GM23338 (cell line): Measurements from ENCODE around the gene THSD4. TPM values are rescaled to one million over a fixed set of nuclear protein-coding genes. Genes with fewer than 3 reads are reported as not detected.

Experiments used
- ATAC-seq: fragments of 200-7000 bp; cut with Tn5 transposase; 3 replicates; pipeline ENCODE4 v1.9.1; 2020
- DNase-seq: peaks from one replicate; pipeline ENCODE4 v3.0.0-alpha.2; 2015; ENCODE audit warnings: low spot score
- H2AFZ ChIP-seq: fragments of 200-600 bp; sonication (generic); 2 replicates; pipeline ENCODE4 v1.8.0; 2016; ENCODE audit warnings: antibody characterized with exemption, mild to moderate bottlenecking, moderate library complexity
- H3F3A ChIP-seq: fragments of 200-600 bp; sonication (generic); replicated peaks from 2 replicates; pipeline ENCODE4 v1.8.0; 2017; ENCODE audit warnings: antibody characterized with exemption, mixed run types, low read depth
- H3K27ac ChIP-seq: fragments of 200-600 bp; sonication (generic); 2 replicates; pipeline ENCODE4 v1.6.1; 2016; ENCODE audit warnings: low read depth
- H3K27me3 ChIP-seq: fragments of 200-600 bp; sonication (generic); 2 replicates; pipeline ENCODE4 v1.8.0; 2016; ENCODE audit warnings: mild to moderate bottlenecking, mixed run types, moderate library complexity; ENCODE audit not compliant: insufficient read depth
- H3K36me3 ChIP-seq: fragments of 200-600 bp; sonication (generic); 2 replicates; pipeline ENCODE4 v1.8.0; 2016; ENCODE audit warnings: mild to moderate bottlenecking; ENCODE audit not compliant: insufficient read depth
- H3K4me1 ChIP-seq: fragments of 200-600 bp; sonication (generic); 2 replicates; pipeline ENCODE4 v1.8.0; 2016; ENCODE audit warnings: mild to moderate bottlenecking, moderate library complexity; ENCODE audit not compliant: insufficient read depth
- H3K4me2 ChIP-seq: fragments of 200-600 bp; sonication (generic); 2 replicates; pipeline ENCODE4 v1.7.1; 2017; ENCODE audit warnings: mixed run types
- H3K4me3 ChIP-seq: fragments of 200-600 bp; sonication (generic); 2 replicates; pipeline ENCODE4 v1.6.1; 2016; ENCODE audit warnings: mixed run types
- H3K79me2 ChIP-seq: fragments of 200-600 bp; sonication (generic); replicated peaks from 2 replicates; pipeline ENCODE4 v1.8.0; 2017; ENCODE audit warnings: mild to moderate bottlenecking; ENCODE audit not compliant: insufficient read depth
- H3K9me2 ChIP-seq: fragments of 200-600 bp; sonication (generic); 2 replicates; pipeline ENCODE4 v1.8.0; 2017; ENCODE audit not compliant: insufficient read depth
- H4K20me1 ChIP-seq: fragments of 200-600 bp; sonication (generic); replicated peaks from 2 replicates; pipeline ENCODE4 v1.8.0; 2017; ENCODE audit warnings: mild to moderate bottlenecking; ENCODE audit not compliant: insufficient read depth
- H3K27ac Mint-ChIP-seq: 2 replicates; pipeline ENCODE4 v1.8.0; 2020; ENCODE audit warnings: inconsistent platforms, mild to moderate bottlenecking, moderate library complexity, mixed read lengths
- H3K27me3 Mint-ChIP-seq: 3 replicates; pipeline ENCODE4 v1.8.0; 2022; ENCODE audit warnings: low read depth, mild to moderate bottlenecking, moderate library complexity, mixed read lengths, inconsistent platforms; ENCODE audit not compliant: insufficient read depth, poor library complexity
- H3K36me3 Mint-ChIP-seq: 3 replicates; pipeline ENCODE4 v1.8.0; 2021; ENCODE audit warnings: low read depth, mild to moderate bottlenecking, inconsistent platforms, moderate library complexity, mixed read lengths
- H3K4me1 Mint-ChIP-seq: 3 replicates; pipeline ENCODE4 v1.8.0; 2020; ENCODE audit warnings: mild to moderate bottlenecking, inconsistent platforms, mixed read lengths
- H3K4me3 Mint-ChIP-seq: 3 replicates; pipeline ENCODE4 v1.8.0; 2021; ENCODE audit warnings: moderate library complexity, mild to moderate bottlenecking, inconsistent platforms, mixed read lengths
- H3K9me3 Mint-ChIP-seq: 3 replicates; pipeline ENCODE4 v1.8.0; 2020; ENCODE audit warnings: moderate library complexity, mild to moderate bottlenecking, inconsistent platforms, mixed read lengths
- CREB1 ChIP-seq: fragments of 250-450 bp; sonication (Bioruptor Pico); IDR thresholded peaks from 2 replicates; pipeline ENCODE4 v1.5.0; 2020; ENCODE audit warnings: low read depth, mild to moderate bottlenecking, moderate library complexity
- ETS1 ChIP-seq: IDR thresholded peaks from 2 replicates; pipeline ENCODE4 v1.6.1; 2016; ENCODE audit warnings: antibody characterized with exemption
- EZH2 ChIP-seq: fragments of 200-600 bp; sonication (generic); IDR thresholded peaks from one replicate; pipeline ENCODE4 v1.8.0; 2017; ENCODE audit warnings: antibody characterized with exemption, mild to moderate bottlenecking, low read depth; ENCODE audit not compliant: unreplicated experiment
- JUNB ChIP-seq: IDR thresholded peaks from one replicate; pipeline ENCODE4 v1.6.1; 2016; ENCODE audit warnings: antibody characterized with exemption; ENCODE audit not compliant: unreplicated experiment
- NANOG ChIP-seq: IDR thresholded peaks from 2 replicates; pipeline ENCODE4 v1.6.1; 2016; ENCODE audit warnings: antibody characterized with exemption, borderline replicate concordance
- POLR2AphosphoS5 ChIP-seq: IDR thresholded peaks from 2 replicates; pipeline ENCODE4 v1.6.1; 2016; ENCODE audit warnings: antibody characterized with exemption, low read depth
- STAT1 ChIP-seq: IDR thresholded peaks from one replicate; pipeline ENCODE4 v1.6.1; 2016; ENCODE audit warnings: antibody characterized with exemption; ENCODE audit not compliant: unreplicated experiment
- ZNF114 ChIP-seq: fragments of 250-450 bp; sonication (Bioruptor Pico); IDR thresholded peaks from 2 replicates; pipeline ENCODE4 v1.5.0; 2020; ENCODE audit warnings: mild to moderate bottlenecking, moderate library complexity
- ZNF331 ChIP-seq: fragments of 250-450 bp; sonication (Bioruptor Pico); IDR thresholded peaks from 2 replicates; pipeline ENCODE4 v1.5.0; 2020; ENCODE audit warnings: low read depth, mild to moderate bottlenecking, moderate library complexity
- ZNF462 ChIP-seq: fragments of 250-450 bp; sonication (Bioruptor Pico); IDR thresholded peaks from 2 replicates; pipeline ENCODE4 v1.5.0; 2020; ENCODE audit warnings: mild to moderate bottlenecking, moderate library complexity
- polyA plus RNA-seq: library from polyadenylated mRNA; unstranded; fragments of >200 nt; fragmentation: Nextera tagmentation; extraction: Ambion mirVana; gene quantifications from 2 replicates; pipeline ENCODE4 v1.2.1, GENCODE V29; 2016
- total RNA-seq: library from RNA; depleted of rRNA; stranded (reverse); fragments of >200 nt; shearing (Covaris generic); gene quantifications from 2 replicates; pipeline ENCODE4 v1.2.3, GENCODE V29; 2014

Gene THSD4
- total and polyA plus RNA-seq, 2 experiments from 2014 or later, result 2.0 to 7.4 TPM

DNA sequence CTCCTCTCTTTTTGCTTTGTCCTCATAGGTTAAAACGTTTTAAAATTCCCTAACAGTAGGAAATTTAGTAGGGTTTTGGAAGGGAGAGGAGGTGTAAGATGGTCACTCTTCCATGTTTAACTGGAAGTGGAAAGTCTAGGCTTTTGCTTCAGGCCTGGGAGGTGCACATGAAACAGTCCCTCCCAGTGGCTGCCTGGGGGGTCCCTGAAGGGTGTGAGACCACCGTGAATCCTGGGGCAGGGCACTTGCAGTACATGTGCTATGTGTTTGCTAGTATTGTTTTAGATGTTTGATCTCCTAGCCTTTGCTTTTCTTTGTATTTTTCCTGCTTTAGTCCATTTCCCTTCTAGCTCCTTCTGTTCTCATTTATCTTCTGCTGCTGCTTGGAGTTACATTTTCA is 178.5 kb downstream of the THSD4 start (continued):
- TF ChIP-seq ZNF462 (CRISPR knock-in tag) (no peak), EZH2 (no peak), STAT1 (no peak), ZNF331 (no peak), CREB1 (CRISPR knock-in tag) (no peak), POLR2AphosphoS5 (no peak)

DNA sequence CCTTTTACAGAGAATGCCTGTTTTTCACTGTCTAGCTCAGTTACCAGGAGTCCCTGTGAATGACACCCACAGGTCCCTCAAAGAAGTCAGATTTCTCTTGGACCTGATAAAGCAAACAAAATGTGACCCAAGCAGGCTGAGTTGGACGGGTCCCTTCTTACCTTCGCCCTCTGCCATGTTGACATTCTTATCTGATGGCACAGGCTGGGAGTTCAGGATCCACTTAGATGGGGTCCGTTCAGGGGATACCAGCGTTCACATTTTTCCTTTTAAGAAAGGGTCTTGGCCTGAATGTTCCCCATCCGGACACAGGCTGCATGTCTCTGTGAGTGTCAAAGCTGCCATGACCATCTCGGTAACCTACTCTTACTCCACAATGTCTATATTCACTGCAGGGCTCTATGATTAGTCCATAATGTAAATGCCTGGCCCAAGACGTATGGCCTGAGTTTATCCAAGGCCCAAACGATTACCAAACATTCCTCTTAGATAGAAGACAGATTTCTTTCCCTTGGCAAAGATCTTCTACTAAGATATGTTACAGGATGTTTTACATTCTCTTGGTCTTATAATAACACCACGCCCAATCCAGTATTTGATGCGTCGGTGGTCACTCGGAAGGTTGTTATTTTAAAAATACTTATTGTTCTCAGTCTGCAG is 179.1 kb downstream of the THSD4 start:
- H3K4me2 ChIP-seq, result no peak overlapping the region
- H3K9me2 ChIP-seq, result peaks cover 5% of the 10 kb centered on the region; the same call in 1 of the 2 replicates
- no peak overlapping the region for H3K27ac ChIP-seq
- DNase-seq (no peak), ATAC-seq (no peak)
- Mint-ChIP-seq H3K36me3 (peaks cover 2% of the 10 kb centered on the region; the same call in 1 of the 3 replicates), H3K27ac (no peak overlapping the region), H3K9me3 (no peaks in the 10 kb centered on the region), H3K4me1 (no peaks in the 10 kb centered on the region; the same call in 2 of the 3 replicates), H3K4me3 (no peak overlapping the region), H3K27me3 (no peaks in the 10 kb centered on the region)
- no peaks in the 10 kb centered on the region for H3F3A ChIP-seq
- no peaks in the 10 kb centered on the region; the same call in 1 of the 2 replicates for H3K4me1 ChIP-seq
- H3K36me3 ChIP-seq, result no peaks in the 10 kb centered on the region
- H3K79me2 ChIP-seq, result no peaks in the 10 kb centered on the region
- H2AFZ ChIP-seq, result no peak overlapping the region
- H3K4me3 ChIP-seq, result no peak overlapping the region
- no peaks in the 10 kb centered on the region for H4K20me1 ChIP-seq
- no peaks in the 10 kb centered on the region for H3K27me3 ChIP-seq
- TF ChIP-seq POLR2AphosphoS5 (no peak), NANOG (no peak), STAT1 (no peak), ETS1 (no peak), JUNB (no peak), ZNF331 (no peak), CREB1 (CRISPR knock-in tag) (no peak), ZNF114 (CRISPR knock-in tag) (no peak), EZH2 (no peak)
